Measurements from ENCODE around the gene ATAT1. TPM values are rescaled to one million over a fixed set of nuclear protein-coding genes. Genes with fewer than 3 reads are reported as not detected.

ATAT1 gene
- total RNA-seq: 4.8 and 5.6 TPM in 2 replicates

DNA sequence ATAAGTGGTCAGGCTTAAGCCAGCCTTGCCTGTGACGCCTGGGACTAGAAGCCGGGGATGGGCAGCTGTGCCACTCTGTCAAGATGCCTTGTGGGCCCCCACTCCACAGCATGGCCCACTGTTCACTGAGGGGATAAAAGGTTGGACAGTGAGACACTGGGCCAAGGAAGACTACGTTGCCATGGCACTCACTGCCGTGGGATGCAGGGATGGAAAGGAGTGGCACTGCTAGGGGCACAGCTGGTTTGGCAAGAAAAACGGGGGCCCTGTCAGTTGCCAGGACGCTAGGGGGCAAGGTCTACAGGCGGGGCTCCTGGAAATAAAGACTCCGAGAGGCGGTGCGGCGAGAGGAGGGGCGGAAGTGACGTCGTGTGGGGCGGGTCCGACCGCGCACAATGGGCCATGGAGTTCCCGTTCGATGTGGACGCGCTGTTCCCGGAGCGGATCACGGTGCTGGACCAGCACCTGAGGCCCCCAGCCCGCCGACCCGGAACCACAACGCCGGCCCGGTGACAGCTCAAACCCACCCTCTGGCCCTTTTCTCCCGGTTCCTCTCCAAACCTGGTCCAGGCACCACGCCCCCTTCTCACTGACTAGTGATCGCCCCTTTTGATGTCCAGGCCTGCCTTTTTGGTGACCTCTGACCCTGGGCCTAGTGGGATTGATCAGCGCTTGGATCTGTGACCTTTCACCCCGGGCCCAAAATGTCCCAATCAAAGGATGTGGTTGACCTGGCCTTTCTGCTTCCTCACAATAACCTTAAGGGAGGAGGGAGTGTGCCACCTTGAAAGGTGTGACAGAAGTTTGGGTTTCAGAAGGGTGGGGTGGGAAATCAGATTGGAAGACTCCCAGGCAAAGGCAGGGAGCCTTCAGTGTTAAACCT is at the start of gene ATAT1:
ATAT1 (plus strand) TSS at position 391 of the 883 bp plus-strand sequence.

DNA sequence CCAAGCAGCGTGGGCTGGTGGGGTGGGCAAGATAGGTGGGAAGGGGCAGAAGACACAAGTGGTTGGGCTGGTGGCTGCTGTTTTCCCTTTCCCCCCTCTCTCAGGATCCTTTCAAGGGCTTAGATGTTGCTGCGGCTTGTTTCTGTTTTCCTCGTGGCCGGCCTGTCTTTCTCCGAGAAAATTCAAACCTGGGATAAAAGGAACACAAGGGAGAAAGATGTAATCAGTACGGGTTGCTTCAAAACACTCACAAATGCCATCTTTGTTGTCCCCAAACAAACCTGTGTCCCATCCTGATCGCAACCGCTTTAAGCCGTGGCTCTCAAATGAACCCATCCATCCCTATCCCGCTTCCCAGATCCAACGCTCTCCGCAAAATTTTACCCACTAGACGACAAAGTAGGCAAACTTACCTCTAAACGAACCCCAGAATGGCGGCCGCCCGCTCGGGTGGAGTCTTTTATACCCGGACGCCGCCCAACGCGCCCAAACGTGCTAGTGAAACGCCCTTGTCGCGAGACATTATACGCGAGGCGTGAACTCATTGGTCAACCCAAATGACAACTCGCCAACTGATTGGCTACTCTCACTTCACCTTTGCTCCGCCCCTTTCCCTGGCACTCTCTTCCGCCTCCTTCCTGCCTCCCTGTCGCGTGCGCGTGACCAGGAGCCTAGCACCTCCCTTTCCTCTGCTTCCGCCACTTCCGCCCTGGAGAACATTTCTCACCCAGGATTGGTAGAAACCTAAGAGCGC is 9.7 kb upstream of the ATAT1 start, which contains the start of gene PPP1R10:
PPP1R10 (minus strand) TSS at position 433 of the 754 bp plus-strand sequence. CDS start 7,299 bp downstream, outside the sequence.

DNA sequence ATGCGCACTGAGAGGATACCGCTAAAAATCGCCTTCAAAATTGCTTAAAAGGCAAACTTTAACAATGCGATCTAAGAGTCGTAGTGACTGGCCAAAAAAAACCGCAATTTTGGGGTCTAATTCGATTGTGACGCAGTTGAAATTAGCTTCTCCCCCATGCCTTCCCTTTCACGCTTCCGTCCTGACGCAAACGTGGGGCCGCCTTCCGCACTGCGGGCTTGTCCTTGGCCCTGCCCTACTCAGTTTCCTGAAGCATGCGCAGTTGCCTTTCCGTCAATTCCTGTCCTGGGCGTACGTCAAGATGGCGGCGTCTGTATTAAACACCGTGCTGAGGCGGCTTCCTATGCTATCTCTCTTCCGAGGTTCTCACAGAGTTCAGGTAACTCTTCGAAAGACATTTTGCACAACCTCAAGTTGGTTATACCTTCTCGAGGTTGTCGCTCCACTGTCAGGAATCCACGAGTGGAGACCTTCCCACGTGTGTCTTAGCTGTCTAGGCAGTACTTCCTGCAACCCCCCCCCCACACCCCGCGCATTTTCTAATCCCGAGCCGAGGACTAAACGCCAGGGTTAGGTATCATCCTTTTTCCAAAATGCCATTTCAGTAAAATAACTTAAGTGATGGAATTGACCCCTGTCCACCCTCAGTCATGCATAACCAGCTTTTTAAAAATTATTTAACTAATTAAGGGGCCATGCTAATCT is 9.0 kb upstream of the ATAT1 start, which contains the start of gene MRPS18B:
MRPS18B (plus strand) TSS at position 276 of the 705 bp plus-strand sequence; CDS start at position 302, 26 bp downstream.

DNA sequence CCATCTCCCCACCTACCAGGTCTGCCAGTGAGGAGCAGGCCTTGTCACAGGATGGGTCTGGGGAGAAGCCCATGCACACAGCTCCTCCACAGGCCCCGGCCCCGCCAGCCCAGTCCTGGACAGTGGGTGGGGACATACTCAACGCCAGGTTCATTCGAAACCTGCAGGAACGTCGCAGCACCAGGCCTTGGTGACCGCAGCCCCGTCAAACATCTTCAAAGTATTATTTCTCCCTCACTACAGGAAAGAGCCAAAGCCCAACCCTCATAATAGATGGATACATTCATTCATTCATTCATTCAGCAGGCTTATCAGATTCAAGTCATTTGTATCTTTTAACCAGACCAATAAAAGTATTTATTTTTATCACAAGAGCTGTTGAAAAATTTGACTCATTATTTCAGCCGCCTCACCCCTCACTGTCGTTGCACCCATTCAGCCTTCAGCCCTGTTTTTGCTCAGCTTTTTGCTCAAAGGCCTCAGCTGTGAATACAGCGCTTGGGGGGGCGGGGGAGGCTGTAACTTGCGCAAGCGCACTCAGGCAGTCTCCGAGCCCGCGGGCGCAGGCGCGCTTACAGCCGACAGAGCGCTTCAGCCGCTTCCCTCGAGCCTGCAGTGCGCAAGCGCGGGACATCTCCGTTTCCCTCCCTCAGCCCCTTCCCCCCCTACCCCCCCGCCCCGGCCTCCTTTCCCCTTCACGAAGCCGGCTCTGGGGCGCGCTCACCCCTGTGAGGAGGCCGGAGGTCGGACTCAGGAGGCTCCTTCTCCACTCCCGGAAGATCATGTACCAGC is 20.0 kb downstream of the ATAT1 start, which contains the start of gene C6orf136:
C6orf136 (plus strand) TSS at position 684 of the 792 bp plus-strand sequence; CDS start at position 783, 99 bp downstream.

DNA sequence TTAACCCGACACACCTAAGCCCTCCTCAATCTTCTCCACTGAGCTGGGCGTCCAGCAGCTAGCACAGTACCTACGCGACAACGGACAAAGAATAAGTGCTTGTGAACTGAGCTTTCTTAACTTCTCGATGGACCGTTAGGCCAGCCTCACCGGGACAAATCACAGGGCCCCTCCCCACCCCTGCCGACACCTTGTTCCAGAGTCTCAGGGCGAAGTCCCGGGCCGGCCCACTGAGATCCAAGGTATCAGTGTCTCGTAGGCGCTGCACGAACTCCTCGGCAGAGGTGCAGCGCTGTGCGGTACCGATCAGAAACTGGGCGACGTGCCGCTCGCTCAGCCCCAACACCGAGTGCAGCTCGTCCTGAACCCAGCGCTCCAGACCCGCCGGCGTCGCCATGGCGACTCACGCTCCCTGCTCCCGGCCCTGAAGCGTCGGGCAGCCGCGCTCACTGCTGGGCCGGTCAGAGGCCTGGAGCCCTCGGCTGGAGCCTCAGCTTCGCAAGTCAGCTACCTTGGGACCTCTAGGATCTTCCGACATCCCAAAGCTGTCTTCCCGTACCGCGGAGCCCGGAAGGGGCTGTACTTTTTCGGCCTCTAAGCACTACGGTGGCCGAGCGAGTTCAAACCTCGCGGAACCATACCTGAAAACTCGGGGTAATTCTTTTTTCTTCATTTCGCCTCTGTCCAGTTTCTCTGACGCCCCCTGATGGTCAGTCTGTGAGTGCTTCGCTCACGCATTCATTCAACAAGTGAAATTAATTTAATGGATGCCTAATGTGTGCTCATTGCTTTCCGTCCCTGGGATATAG is 46.0 kb downstream of the ATAT1 start, which contains the start of gene DHX16:
DHX16 (minus strand) TSS at position 562 of the 809 bp plus-strand sequence; CDS start at position 397, 165 bp downstream.

DNA sequence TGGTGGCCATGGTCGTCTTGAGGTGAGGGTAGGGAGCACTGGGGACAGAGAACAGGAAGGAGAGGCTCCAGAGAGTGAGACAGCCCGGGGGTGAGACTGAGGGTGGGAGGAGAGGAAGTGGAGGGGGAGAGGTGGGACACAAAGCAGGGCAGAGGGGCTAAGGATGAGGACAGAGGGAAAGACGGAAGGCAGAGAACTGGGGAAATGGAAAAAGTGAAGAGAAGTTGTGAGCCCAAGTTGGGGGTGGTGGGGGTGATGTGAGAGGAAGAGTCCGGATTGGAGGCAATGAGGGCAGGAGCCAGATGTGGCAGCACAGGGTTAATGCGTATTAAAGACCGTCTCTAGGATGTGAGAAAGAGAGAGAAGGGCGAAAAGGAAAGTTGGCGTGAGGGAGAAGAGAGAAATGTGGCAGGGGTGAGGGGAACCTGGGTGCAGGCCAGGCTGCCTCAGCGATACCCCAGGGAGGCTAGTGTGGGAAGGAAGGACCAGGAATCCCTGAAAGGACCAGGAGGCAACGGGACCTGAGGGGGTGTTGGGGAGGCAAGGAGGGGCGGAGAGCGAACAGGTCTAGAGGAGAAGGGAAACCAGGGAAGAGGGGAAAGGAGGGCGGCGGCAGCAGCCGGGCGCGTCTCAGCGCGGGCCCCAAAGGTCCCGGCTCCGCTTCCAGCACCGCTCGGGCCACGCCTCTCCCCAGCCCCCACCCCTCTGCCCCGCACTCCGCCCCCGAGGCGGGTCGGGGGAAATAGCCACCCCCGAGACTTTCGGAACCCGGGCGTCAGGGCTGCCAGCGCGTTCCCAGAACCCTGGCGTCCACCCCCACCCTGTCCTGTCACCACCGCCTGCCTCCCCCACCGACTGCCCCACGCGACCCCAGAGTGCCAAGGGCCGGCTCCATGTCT is 59.6 kb downstream of the ATAT1 start, which contains the start of gene PPP1R18:
PPP1R18 (minus strand) TSS at position 637 of the 899 bp plus-strand sequence; CDS start at position 10, 627 bp downstream.

DNA sequence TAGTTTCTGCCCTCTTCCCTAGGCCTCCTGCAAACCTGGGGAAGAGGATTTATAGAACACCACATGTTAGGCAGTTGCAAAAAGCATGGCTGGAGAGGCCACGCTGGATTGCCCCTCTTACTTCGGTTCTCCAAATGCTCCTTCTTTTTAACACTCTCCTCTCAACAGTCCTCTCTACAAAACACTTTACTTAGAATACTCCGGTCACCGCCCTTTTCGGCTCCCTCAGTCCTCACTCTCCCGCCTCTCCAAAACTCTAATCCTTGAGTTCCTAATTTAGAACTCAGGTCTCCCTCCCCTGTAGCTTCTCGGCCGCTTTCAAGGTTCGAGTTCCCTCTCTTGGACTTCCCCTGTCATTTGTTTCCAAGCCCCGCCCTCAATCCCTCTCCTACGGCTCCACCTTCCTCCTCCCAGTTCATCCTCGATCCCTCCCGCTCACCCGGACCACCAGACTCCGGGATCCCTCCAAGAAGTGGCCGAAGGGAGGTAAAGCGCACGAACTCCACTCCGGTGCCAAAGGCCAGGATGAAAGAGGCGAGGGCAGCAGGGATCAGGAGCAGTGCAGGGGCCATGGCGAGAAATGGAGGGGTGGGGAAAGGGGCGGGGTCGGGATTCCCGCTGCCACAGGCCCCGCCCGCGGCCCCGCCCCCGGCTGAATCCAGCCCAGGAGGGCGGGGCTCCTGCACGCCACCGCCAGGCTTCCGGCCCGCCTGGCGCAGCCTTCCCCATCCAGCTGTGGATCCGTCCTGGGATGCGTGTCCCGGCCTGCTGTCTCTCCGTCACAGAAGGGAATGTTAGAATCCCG is 63.9 kb downstream of the ATAT1 start, which contains the start of gene NRM:
NRM (minus strand) TSS at position 582 of the 805 bp plus-strand sequence; CDS start at position 572, 10 bp downstream.

Other genes with a start within 250 kb of the ATAT1 start
- gene HLA-E, start 137.4 kb upstream of the ATAT1 start, total RNA-seq: 216 and 227 TPM in 2 replicates
- 40.1 and 48.8 TPM in 2 replicates for gene GNL1, start 70.4 kb upstream of the ATAT1 start, total RNA-seq
- 4.5 and 6.2 TPM in 2 replicates for gene PRR3, start 69.6 kb upstream of the ATAT1 start, total RNA-seq
- gene ABCF1, start 55.4 kb upstream of the ATAT1 start, total RNA-seq: 35.9 and 54.6 TPM in 2 replicates
- 17.5 and 24.6 TPM in 2 replicates for gene PPP1R10, start 9.6 kb upstream of the ATAT1 start, total RNA-seq
- 26.4 and 28.8 TPM in 2 replicates for gene MRPS18B, start 9.0 kb upstream of the ATAT1 start, total RNA-seq
- gene C6orf136, start 20.3 kb downstream of the ATAT1 start, total RNA-seq: 3.0 and 3.2 TPM in 2 replicates
- gene DHX16, start 46.1 kb downstream of the ATAT1 start, total RNA-seq: 33.6 and 37.8 TPM in 2 replicates
- gene PPP1R18, start 59.8 kb downstream of the ATAT1 start, total RNA-seq: 32.1 and 71.9 TPM in 2 replicates
- gene NRM, start 64.1 kb downstream of the ATAT1 start, total RNA-seq: 0.59 and 2.2 TPM in 2 replicates
- gene MDC1, start 90.4 kb downstream of the ATAT1 start, total RNA-seq: 4.5 and 13.2 TPM in 2 replicates
- gene TUBB, start 93.5 kb downstream of the ATAT1 start, total RNA-seq: 252 and 681 TPM in 2 replicates
- 72.2 and 90.1 TPM in 2 replicates for gene FLOT1, start 115.8 kb downstream of the ATAT1 start, total RNA-seq
- 95.7 and 164 TPM in 2 replicates for gene IER3, start 117.7 kb downstream of the ATAT1 start, total RNA-seq

Measured in smooth muscle cell of the umbilical artery (primary cell).